Fibroblast of upper back skin (primary cell): ENCODE measurements around the gene ZNF593OS.

Experiments
- DNase-seq: peaks from one replicate; pipeline ENCODE4 v3.0.0-alpha.2; 2013

ZNF593OS gene

DNA sequence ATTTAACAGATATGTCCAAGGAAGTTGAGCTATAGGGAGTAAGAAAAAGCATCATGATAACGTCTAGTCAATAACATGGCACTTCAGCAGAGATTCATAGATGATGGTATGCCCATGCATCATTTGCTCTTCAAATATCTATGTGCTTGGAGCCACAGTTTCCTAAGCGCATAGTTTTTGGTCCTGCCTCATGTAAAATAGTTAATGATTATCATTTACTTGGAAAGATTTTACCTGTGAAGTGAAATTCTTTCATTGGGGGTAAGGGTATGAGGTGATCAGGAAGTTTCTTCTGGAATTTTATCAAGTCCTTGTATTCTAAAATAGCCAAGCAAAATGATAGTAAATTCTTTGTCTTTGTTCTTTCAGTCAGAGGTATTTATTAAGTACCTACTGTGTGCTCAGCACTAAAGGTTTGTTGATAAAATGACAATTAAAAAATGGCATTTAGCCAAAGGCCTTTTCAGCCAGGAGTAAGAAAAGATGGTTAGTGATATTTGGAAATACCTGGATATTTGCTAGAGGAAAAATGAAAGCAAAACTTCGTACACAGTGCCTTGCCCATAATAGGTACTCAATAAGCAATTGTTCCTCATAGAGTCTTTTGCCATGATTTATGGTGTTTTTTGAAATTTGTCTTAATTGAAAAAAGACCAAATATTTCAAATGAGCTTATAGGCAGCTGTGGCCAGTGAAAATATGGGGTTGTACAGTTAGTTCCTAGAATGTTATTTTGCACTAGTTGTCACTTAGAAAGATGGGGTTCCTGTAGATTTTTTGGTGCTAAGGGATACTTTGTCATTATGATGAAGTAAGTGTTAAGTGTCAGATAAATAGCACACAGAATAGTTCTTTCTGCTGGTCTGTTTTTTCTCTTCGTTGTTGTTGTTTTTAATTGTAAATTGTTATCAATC lies 47.0 kb downstream of the ZNF593OS start:
- no peak for DNase-seq

GRCh38 chr1:26122988-26123973 lies 48.4 kb downstream of the ZNF593OS start:
- DNase-seq: no peak

- no peak for DNase-seq
Measured at GRCh38 chr1:26121854-26122773, 49.5 kb downstream of the ZNF593OS start.

GRCh38 chr1:26119892-26120608 lies 51.6 kb downstream of the ZNF593OS start:
- no peak for DNase-seq
